Right atrium auricular region (tissue), 2 donors: ENCODE measurements around the gene LCK. TPM values are rescaled to one million over a fixed set of nuclear protein-coding genes. Genes with fewer than 3 reads are reported as not detected.

Experiments used
- DNase-seq: peaks from one replicate; pipeline ENCODE4 v3.0.0-alpha.2; 2019; ENCODE audit warnings: low spot score
- H3K27ac ChIP-seq, 2 donors: fragments of 200-600 bp; sonication (generic); 1 replicate in 1 of 2; 2 replicates in 1 of 2; pipeline ENCODE4 v1.5.1; 2016 to 2019
- H3K27me3 ChIP-seq, 2 donors: fragments of 200-600 bp; sonication (generic); one replicate each; pipeline versions ENCODE4 v1.5.1 to v1.6.0; 2017 to 2019
- H3K36me3 ChIP-seq: fragments of 200-600 bp; sonication (generic); one replicate; pipeline ENCODE4 v1.5.1; 2016
- H3K4me1 ChIP-seq, 2 donors: fragments of 200-600 bp; sonication (generic); one replicate each; pipeline versions ENCODE4 v1.5.1 to v1.6.0; 2017 to 2019
- H3K4me3 ChIP-seq, 2 donors: fragments of 200-600 bp; sonication (generic); 1 replicate in 1 of 2; 2 replicates in 1 of 2; pipeline ENCODE4 v1.5.1; 2017 to 2019; ENCODE audit warnings: mild to moderate bottlenecking in 1 of 2, moderate library complexity in 1 of 2
- H3K9me3 ChIP-seq, 2 donors: fragments of 200-600 bp; sonication (generic); one replicate each; pipeline ENCODE4 v1.5.1; 2019
- CTCF ChIP-seq, 2 donors: fragments of 200-600 bp; sonication (generic); IDR thresholded peaks; one replicate each; pipeline ENCODE4 v1.5.1; 2019; ENCODE audit warnings: antibody characterized with exemption in 2 of 2
- total RNA-seq, 2 donors: library from RNA; depleted of rRNA; stranded (reverse); fragments of >200 nt; gene quantifications; one replicate each; pipeline ENCODE4 v1.1.0, GENCODE V29; 2016

Gene LCK
- total RNA-seq, 2 donors from 2014 or later = 0.74 to 0.98 TPM

GRCh38 chr1:32215629-32216480 lies 35.2 kb upstream of the LCK start:
- Histone ChIP-seq H3K27ac (no peak overlapping the region), H3K36me3 (peaks cover 25% of the 10 kb centered on the region), H3K27me3 (no peaks in the 10 kb centered on the region), H3K4me3 (no peak overlapping the region), H3K9me3 (no peaks in the 10 kb centered on the region), H3K4me1 (peaks cover 0 to 10% of the 10 kb centered on the region in 2 donors)
- peak; percentile 52 to 77 for TF ChIP-seq CTCF (IDR thresholded peaks at IDR 0.05)
- no peak for DNase-seq

GRCh38 chr1:32216566-32216965 lies 34.5 kb upstream of the LCK start:
- no peak for TF ChIP-seq CTCF (IDR thresholded peaks at IDR 0.05)
- H3K27ac ChIP-seq = no peak overlapping the region
- DNase-seq = no peak
- H3K4me3 ChIP-seq = no peak overlapping the region
- peaks cover 0 to 18% of the 10 kb centered on the region in 2 donors for H3K4me1 ChIP-seq
- H3K36me3 ChIP-seq = peaks cover 25% of the 10 kb centered on the region
- no peaks in the 10 kb centered on the region for H3K9me3 ChIP-seq
- no peaks in the 10 kb centered on the region for H3K27me3 ChIP-seq

GRCh38 chr1:32219022-32219421 lies 32.0 kb upstream of the LCK start:
- Histone ChIP-seq H3K36me3 (peaks cover 29% of the 10 kb centered on the region), H3K9me3 (no peaks in the 10 kb centered on the region), H3K4me3 (no peak overlapping the region), H3K27ac (no peak overlapping the region), H3K4me1 (peaks cover 0 to 31% of the 10 kb centered on the region in 2 donors), H3K27me3 (no peaks in the 10 kb centered on the region)
- no peak for TF ChIP-seq CTCF (IDR thresholded peaks at IDR 0.05)
- DNase-seq = no peak

- TF ChIP-seq CTCF (IDR thresholded peaks at IDR 0.05) = no peak
- peak overlapping the region; percentile 87 to 92 for H3K27ac ChIP-seq
- H3K36me3 ChIP-seq = peaks cover 33% of the 10 kb centered on the region
- no peaks in the 10 kb centered on the region for H3K27me3 ChIP-seq
- H3K4me1 ChIP-seq = peaks cover 0 to 32% of the 10 kb centered on the region in 2 donors
- H3K9me3 ChIP-seq = no peaks in the 10 kb centered on the region
- no peak for DNase-seq
- H3K4me3 ChIP-seq = peak overlapping the region; percentile 75 to 96
Observed at GRCh38 chr1:32220746-32221580, 30.1 kb upstream of the LCK start.

GRCh38 chr1:32221581-32221979 lies 29.5 kb upstream of the LCK start:
- Histone ChIP-seq H3K27me3 (no peaks in the 10 kb centered on the region), H3K36me3 (peaks cover 35% of the 10 kb centered on the region), H3K9me3 (no peaks in the 10 kb centered on the region), H3K4me3 (peak overlapping the region; percentile 75 to 96), H3K4me1 (peaks cover 0 to 32% of the 10 kb centered on the region in 2 donors), H3K27ac (peak overlapping the region; percentile 87 to 92)
- no peak for DNase-seq
- TF ChIP-seq CTCF (IDR thresholded peaks at IDR 0.05) = no peak
